Prostate gland (tissue), 2 donors: ENCODE data around the gene C2orf92.

Source experiments
- CTCF ChIP-seq, 4 experiments: fragments of 200-600 bp in 2 of 4; fragments of 450-650 bp in 2 of 4; sonication (generic) in 2 of 4; IDR thresholded peaks; 1 replicate in 3 of 4; 2 replicates in 1 of 4; pipeline ENCODE4 v1.5.1; 2016 to 2019; ENCODE audit warnings: antibody characterized with exemption in 4 of 4, mild to moderate bottlenecking in 2 of 4, moderate library complexity in 2 of 4
- POLR2A ChIP-seq: fragments of 450-650 bp; IDR thresholded peaks from one replicate; pipeline ENCODE4 v1.6.1; 2016; ENCODE audit warnings: antibody characterized with exemption, mild to moderate bottlenecking
- POLR2AphosphoS5 ChIP-seq: sonication (generic); formaldehyde crosslinking; IDR thresholded peaks from one replicate; pipeline ENCODE4 v1.6.1; 2017; ENCODE audit warnings: antibody characterized with exemption

GRCh38 chr2:97677480-97677879, 8.0 kb downstream of the C2orf92 start:
- no peak for TF ChIP-seq POLR2AphosphoS5
- no peak for TF ChIP-seq CTCF (IDR thresholded peaks at IDR 0.05)
- no peak for TF ChIP-seq POLR2A
